Mesothelial cell of epicardium (in vitro differentiated cells): ENCODE measurements around the gene DPF3. TPM values are rescaled to one million over a fixed set of nuclear protein-coding genes. Genes with fewer than 3 reads are reported as not detected.

Source experiments
- DNase-seq, 2 experiments: peaks; one replicate each; pipeline ENCODE4 v3.0.0; 2021; ENCODE audit warnings: low spot score in 2 of 2; ENCODE audit not compliant: unreplicated experiment in 2 of 2
- H3K27ac Mint-ChIP-seq: 2 replicates; pipeline ENCODE4 v1.8.0; 2021; ENCODE audit warnings: mixed read lengths
- H3K27me3 Mint-ChIP-seq: 2 replicates; pipeline ENCODE4 v1.8.0; 2021; ENCODE audit warnings: low read depth, mixed read lengths
- H3K36me3 Mint-ChIP-seq: 2 replicates; pipeline ENCODE4 v1.8.0; 2021; ENCODE audit warnings: mixed read lengths
- H3K4me1 Mint-ChIP-seq: 2 replicates; pipeline ENCODE4 v1.8.0; 2021; ENCODE audit warnings: mixed read lengths
- H3K4me3 Mint-ChIP-seq: 2 replicates; pipeline ENCODE4 v1.8.0; 2021; ENCODE audit warnings: mild to moderate bottlenecking, moderate library complexity, mixed read lengths
- H3K9me3 Mint-ChIP-seq: 2 replicates; pipeline ENCODE4 v1.8.0; 2021; ENCODE audit warnings: mixed read lengths
- total RNA-seq: library from RNA; stranded (reverse); gene quantifications from 3 replicates; pipeline ENCODE4 v1.2.1, GENCODE V29; 2021
- TF ChIP-seq, protein P1 (sequence below): fragments of 200-600 bp; sonication (generic); IDR thresholded peaks from one replicate; pipeline ENCODE4 v1.5.0; 2021; ENCODE audit warnings: antibody characterized with exemption; ENCODE audit not compliant: unreplicated experiment

Gene DPF3
- total RNA-seq, 1 donor from 2014 or later, result 1.3 TPM

DNA sequence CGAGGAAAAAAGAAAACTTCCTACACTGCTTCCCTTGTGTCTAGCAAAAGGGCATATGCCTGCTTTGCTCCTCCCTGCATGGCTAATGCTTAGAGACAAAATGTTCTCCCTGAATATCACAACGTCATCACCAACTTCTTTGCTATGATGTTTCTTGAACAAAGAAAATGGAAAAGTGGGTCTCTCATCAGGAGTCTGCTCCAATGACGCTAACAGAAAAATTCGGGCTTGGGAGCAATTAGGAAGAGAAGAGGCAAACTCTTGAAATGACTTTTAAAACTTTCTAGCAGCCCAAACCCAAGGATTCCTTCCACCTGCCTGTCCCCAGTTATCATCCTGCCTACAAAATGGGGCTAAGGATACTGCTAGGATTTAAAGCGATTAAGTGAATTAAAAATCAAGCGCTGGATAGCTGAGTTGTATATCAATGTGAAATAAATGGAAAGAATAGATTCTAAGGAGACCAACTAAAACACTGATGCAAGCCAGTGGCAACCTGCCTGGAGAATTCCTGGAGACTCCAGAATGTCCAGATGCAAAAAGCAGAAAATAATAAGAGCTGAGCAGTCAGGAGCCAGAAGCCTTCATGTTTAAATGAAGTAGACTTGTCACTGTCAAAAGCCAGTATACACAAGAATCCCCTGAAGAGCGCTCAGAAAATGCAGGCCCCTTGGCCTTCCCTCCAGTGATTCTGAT, 183.8 kb downstream of the DPF3 start:
- no peak overlapping the region for H3K27ac Mint-ChIP-seq
- H3K4me3 Mint-ChIP-seq, result no peak overlapping the region
- no peaks in the 10 kb centered on the region for H3K27me3 Mint-ChIP-seq
- H3K4me1 Mint-ChIP-seq, result peaks cover 13% of the 10 kb centered on the region
- H3K9me3 Mint-ChIP-seq, result peaks cover 5% of the 10 kb centered on the region
- H3K36me3 Mint-ChIP-seq, result no peaks in the 10 kb centered on the region
- TF ChIP-seq, protein P1, sequence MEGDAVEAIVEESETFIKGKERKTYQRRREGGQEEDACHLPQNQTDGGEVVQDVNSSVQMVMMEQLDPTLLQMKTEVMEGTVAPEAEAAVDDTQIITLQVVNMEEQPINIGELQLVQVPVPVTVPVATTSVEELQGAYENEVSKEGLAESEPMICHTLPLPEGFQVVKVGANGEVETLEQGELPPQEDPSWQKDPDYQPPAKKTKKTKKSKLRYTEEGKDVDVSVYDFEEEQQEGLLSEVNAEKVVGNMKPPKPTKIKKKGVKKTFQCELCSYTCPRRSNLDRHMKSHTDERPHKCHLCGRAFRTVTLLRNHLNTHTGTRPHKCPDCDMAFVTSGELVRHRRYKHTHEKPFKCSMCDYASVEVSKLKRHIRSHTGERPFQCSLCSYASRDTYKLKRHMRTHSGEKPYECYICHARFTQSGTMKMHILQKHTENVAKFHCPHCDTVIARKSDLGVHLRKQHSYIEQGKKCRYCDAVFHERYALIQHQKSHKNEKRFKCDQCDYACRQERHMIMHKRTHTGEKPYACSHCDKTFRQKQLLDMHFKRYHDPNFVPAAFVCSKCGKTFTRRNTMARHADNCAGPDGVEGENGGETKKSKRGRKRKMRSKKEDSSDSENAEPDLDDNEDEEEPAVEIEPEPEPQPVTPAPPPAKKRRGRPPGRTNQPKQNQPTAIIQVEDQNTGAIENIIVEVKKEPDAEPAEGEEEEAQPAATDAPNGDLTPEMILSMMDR, result no peak
- DNase-seq, result no peak

GRCh38 chr14:72708708-72709475, 185.0 kb downstream of the DPF3 start:
- TF ChIP-seq, protein P1, result no peak
- DNase-seq, result no peak
- H3K9me3 Mint-ChIP-seq, result peaks cover 5% of the 10 kb centered on the region
- peaks cover 4% of the 10 kb centered on the region for H3K4me1 Mint-ChIP-seq
- H3K27ac Mint-ChIP-seq, result no peak overlapping the region
- H3K36me3 Mint-ChIP-seq, result no peaks in the 10 kb centered on the region
- H3K4me3 Mint-ChIP-seq, result no peak overlapping the region
- H3K27me3 Mint-ChIP-seq, result no peaks in the 10 kb centered on the region

DNA sequence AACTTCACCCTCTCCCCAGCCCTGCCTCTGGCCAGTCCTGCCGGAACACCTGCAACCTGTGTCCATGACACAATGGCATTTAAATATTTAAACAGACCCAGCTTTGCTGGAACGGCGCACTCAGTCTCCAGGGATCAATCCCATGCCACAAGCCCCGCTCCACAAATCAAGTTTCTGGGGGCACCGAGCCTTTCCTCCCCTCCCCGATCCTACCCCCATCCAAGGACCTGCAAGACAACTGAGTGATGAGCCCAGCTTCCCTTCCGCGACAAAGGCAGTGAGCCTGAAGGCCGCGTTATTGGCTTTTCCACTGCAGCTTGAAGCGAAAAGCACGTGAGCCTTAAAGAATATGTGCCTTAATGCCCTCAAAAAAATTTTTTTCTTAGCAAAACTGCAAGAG, 185.7 kb downstream of the DPF3 start:
- H3K36me3 Mint-ChIP-seq, result no peaks in the 10 kb centered on the region
- H3K4me3 Mint-ChIP-seq, result no peak overlapping the region
- TF ChIP-seq, protein P1, result no peak
- H3K9me3 Mint-ChIP-seq, result peaks cover 5% of the 10 kb centered on the region
- H3K27me3 Mint-ChIP-seq, result no peaks in the 10 kb centered on the region
- DNase-seq, result no peak
- no peaks in the 10 kb centered on the region for H3K4me1 Mint-ChIP-seq
- no peak overlapping the region for H3K27ac Mint-ChIP-seq

DNA sequence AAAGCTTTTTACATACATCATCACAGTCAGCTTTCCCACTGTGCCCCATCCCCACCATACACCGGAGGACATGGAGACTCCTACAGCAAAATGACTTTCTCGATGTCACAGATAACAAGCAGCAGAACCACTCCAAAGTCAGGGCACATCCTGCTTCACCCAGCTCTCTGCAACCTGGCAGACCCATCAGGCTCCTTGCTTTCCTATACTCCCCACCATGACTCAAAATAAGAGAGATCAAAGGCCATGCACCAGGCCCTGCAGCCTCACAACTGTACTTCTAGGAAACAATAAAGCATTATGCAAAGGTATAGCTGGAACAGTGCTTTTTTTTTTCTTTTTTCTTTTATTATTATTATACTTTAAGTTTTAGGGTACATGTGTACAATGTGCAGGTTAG, 187.4 kb downstream of the DPF3 start:
- no peak overlapping the region for H3K4me3 Mint-ChIP-seq

DNA sequence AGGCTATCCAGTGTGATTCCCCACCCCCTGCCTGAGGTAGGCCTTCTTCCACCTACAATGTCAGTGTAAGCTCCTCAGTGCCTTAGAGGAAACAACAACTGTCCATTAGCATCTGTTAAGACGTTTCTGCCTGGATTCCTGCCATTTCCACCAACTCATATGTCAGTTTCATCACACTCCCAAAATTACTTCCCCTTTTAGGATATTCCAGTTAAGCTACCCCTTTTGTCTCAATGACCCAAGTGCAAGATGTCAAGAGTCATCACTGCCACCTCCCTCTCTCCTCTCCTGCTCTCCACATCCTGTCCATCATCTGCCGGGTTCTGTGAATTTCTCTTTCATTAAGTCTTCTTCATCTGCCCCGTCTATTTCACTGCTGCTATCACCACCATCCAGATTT, 189.4 kb downstream of the DPF3 start:
- Mint-ChIP-seq H3K36me3 (no peaks in the 10 kb centered on the region), H3K27me3 (peaks cover 24% of the 10 kb centered on the region), H3K9me3 (peaks cover 5% of the 10 kb centered on the region), H3K27ac (no peak overlapping the region), H3K4me1 (peaks cover 1% of the 10 kb centered on the region), H3K4me3 (no peak overlapping the region)
- TF ChIP-seq, protein P1, result no peak
- no peak for DNase-seq

More for the DNA sequence above, 187.4 kb downstream of the DPF3 start:
- Mint-ChIP-seq H3K27me3 (peaks cover 10% of the 10 kb centered on the region), H3K9me3 (peaks cover 5% of the 10 kb centered on the region), H3K27ac (no peak overlapping the region), H3K4me1 (no peaks in the 10 kb centered on the region), H3K36me3 (no peaks in the 10 kb centered on the region)
- TF ChIP-seq, protein P1, result no peak
- no peak for DNase-seq
